DMS53 treated with DMSO at 0.1 percent for 48 hours (cell line): ENCODE results near the gene SPTLC2.
A peak's percentile ranks its signal among the peaks of the same experiment; 100 is the strongest.

ENCODE experiments used
- DNase-seq: peaks from one replicate; lab custom pipeline; 2025; ENCODE audit not compliant: unreplicated experiment; lab: John Stamatoyannopoulos, UW

The SPTLC2 gene

GRCh38 chr14:77623201-77623600 lies 6.8 kb upstream of the SPTLC2 start:
- no peak for DNase-seq

GRCh38 chr14:77622366-77622961 lies 6.0 kb upstream of the SPTLC2 start:
- peak; percentile 12 for DNase-seq

- no peak for DNase-seq
Measured at GRCh38 chr14:77620222-77620870, 3.9 kb upstream of the SPTLC2 start.

GRCh38 chr14:77618381-77618970 lies 2.0 kb upstream of the SPTLC2 start:
- DNase-seq, result no peak

GRCh38 chr14:77616133-77616453 lies 344 bp downstream of the SPTLC2 start:
- no peak for DNase-seq

- DNase-seq, result no peak
Measured at GRCh38 chr14:77615361-77616132, 890 bp downstream of the SPTLC2 start.

GRCh38 chr14:77613201-77613600 lies 3.2 kb downstream of the SPTLC2 start:
- no peak for DNase-seq

- no peak for DNase-seq
Measured at GRCh38 chr14:77612011-77612620, 4.3 kb downstream of the SPTLC2 start.

GRCh38 chr14:77610553-77610952 lies 5.9 kb downstream of the SPTLC2 start:
- no peak for DNase-seq

GRCh38 chr14:77609922-77610321 lies 6.5 kb downstream of the SPTLC2 start:
- DNase-seq, result no peak

GRCh38 chr14:77607741-77608302 lies 8.6 kb downstream of the SPTLC2 start:
- no peak for DNase-seq

GRCh38 chr14:77605392-77605972 lies 11.0 kb downstream of the SPTLC2 start:
- no peak for DNase-seq

GRCh38 chr14:77603654-77604255 lies 12.7 kb downstream of the SPTLC2 start:
- DNase-seq, result no peak

- no peak for DNase-seq
Measured at GRCh38 chr14:77603031-77603430, 13.4 kb downstream of the SPTLC2 start.

- no peak for DNase-seq
Measured at GRCh38 chr14:77601846-77602619, 14.4 kb downstream of the SPTLC2 start.

- DNase-seq, result no peak
Measured at GRCh38 chr14:77599889-77600288, 16.5 kb downstream of the SPTLC2 start.

GRCh38 chr14:77598366-77599070 lies 17.9 kb downstream of the SPTLC2 start:
- no peak for DNase-seq

GRCh38 chr14:77593501-77593961 lies 22.9 kb downstream of the SPTLC2 start:
- no peak for DNase-seq
